Endodermal cell (in vitro differentiated cells): ENCODE results near the gene EDDM13. TPM values are rescaled to one million over a fixed set of nuclear protein-coding genes. Genes with fewer than 3 reads are reported as not detected.
"Not testable (repeated sequence)": the region's sequence is repeated elsewhere in the genome, so short reads cannot be mapped to it uniquely, and the experiment has no call there.

ENCODE experiments used
- DNase-seq: peaks from one replicate; pipeline ENCODE4 v3.0.0-alpha.2; 2017
- H3K27ac ChIP-seq: 2 replicates; pipeline ENCODE4 v1.5.1; 2013; ENCODE audit warnings: mild to moderate bottlenecking, low read depth, low read length, moderate library complexity
- H3K27me3 ChIP-seq: 2 replicates; pipeline ENCODE4 v1.6.1; 2013; ENCODE audit warnings: mild to moderate bottlenecking, low read length, moderate library complexity; ENCODE audit not compliant: insufficient read depth, control insufficient read depth, poor library complexity, severe bottlenecking
- H3K36me3 ChIP-seq: 2 replicates; pipeline ENCODE4 v1.7.0; 2013; ENCODE audit warnings: mild to moderate bottlenecking, low read length, moderate library complexity; ENCODE audit not compliant: control insufficient read depth, insufficient read depth
- H3K4me1 ChIP-seq: one replicate; pipeline ENCODE4 v1.7.0; 2013; ENCODE audit warnings: low read length; ENCODE audit not compliant: control insufficient read depth, insufficient read depth
- H3K4me3 ChIP-seq: 2 replicates; pipeline ENCODE4 v1.5.1; 2013; ENCODE audit warnings: mild to moderate bottlenecking, low read length, moderate library complexity
- H3K9ac ChIP-seq: 2 replicates; pipeline ENCODE4 v1.6.1; 2013; ENCODE audit warnings: mild to moderate bottlenecking, low read length, moderate library complexity; ENCODE audit not compliant: poor library complexity, severe bottlenecking; ENCODE audit errors: extremely low read depth
- H3K9me3 ChIP-seq: 2 replicates; pipeline ENCODE4 v1.6.1; 2013; ENCODE audit warnings: mild to moderate bottlenecking, low read length, moderate library complexity; ENCODE audit not compliant: control insufficient read depth
- H3K27ac Mint-ChIP-seq: 2 replicates; pipeline ENCODE4 v1.8.0; 2020; ENCODE audit warnings: mixed read lengths
- H3K27me3 Mint-ChIP-seq: 2 replicates; pipeline ENCODE4 v1.8.0; 2021; ENCODE audit warnings: mild to moderate bottlenecking, mixed read lengths; ENCODE audit not compliant: insufficient read depth
- H3K36me3 Mint-ChIP-seq: 2 replicates; pipeline ENCODE4 v1.8.0; 2020; ENCODE audit warnings: low read depth, mixed read lengths
- H3K4me1 Mint-ChIP-seq: 2 replicates; pipeline ENCODE4 v1.8.0; 2020; ENCODE audit warnings: mixed read lengths
- H3K4me3 Mint-ChIP-seq: 2 replicates; pipeline ENCODE4 v1.8.0; 2020; ENCODE audit warnings: mild to moderate bottlenecking, moderate library complexity, mixed read lengths
- H3K9me3 Mint-ChIP-seq: 2 replicates; pipeline ENCODE4 v1.8.0; 2020; ENCODE audit warnings: mild to moderate bottlenecking, mixed read lengths
- WGBS, 2 experiments: methylation state at CpG; one replicate each; pipeline versions ENCODE4 v1.1.5 to v1.1.7; 2013; ENCODE audit warnings: missing lambda C conversion rate in 2 of 2, mixed read lengths in 1 of 2; ENCODE audit not compliant: insufficient coverage in 1 of 2, insufficient read length in 1 of 2; 5-methylcytosine and 5-hydroxymethylcytosine counted together
- total RNA-seq, 2 donors: library from RNA; stranded (reverse); fragmentation: NEBNext Ultra II Directional in 1 of 2; extraction: Animal tissue kit (Norgen Biotek cat#: 25700) in 1 of 2; gene quantifications; 2 replicates in 1 of 2; 3 replicates in 1 of 2; pipeline ENCODE4 v1.2.1, GENCODE V29; 2021
- TF ChIP-seq, protein P1 (sequence below): fragments of 200-600 bp; sonication (generic); conservative IDR thresholded peaks from 2 replicates; pipeline ENCODE4 v1.5.0; 2021; ENCODE audit warnings: antibody characterized with exemption, mild to moderate bottlenecking

EDDM13 gene
- total RNA-seq, 2 donors from 2014 or later = not detected

DNA sequence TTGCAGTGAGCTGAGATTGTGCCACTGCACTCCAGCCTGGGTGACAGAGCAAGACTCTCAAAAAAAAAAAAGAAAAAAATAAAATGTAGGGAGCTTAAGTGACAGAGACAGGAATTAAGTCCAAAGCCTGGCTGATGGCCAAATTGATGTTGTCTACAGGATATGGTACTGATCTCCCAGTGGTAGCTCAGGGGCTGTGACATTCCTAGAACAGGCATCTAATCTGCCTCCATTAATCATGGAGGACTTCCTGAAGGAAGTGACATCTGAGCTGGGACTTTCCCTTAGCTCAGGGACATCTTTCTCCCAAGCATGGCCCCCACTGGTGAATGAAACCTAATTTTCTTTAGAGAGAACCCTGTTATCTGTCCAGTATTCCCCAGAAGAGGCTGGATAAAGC, 11.4 kb upstream of the EDDM13 start:
- H3K4me3 Mint-ChIP-seq = no peak overlapping the region
- Histone ChIP-seq H3K9me3 (no peaks in the 10 kb centered on the region), H3K4me1 (no peaks in the 10 kb centered on the region), H3K4me3 (no peak overlapping the region), H3K27me3 (no peaks in the 10 kb centered on the region), H3K9ac (no peak overlapping the region), H3K27ac (no peak overlapping the region), H3K36me3 (no peaks in the 10 kb centered on the region)
- H3K4me1 Mint-ChIP-seq = peaks cover 5% of the 10 kb centered on the region
- H3K36me3 Mint-ChIP-seq = peaks cover 18% of the 10 kb centered on the region
- no peak for DNase-seq
- H3K27me3 Mint-ChIP-seq = no peaks in the 10 kb centered on the region
- no peak overlapping the region for H3K27ac Mint-ChIP-seq
- H3K9me3 Mint-ChIP-seq = peaks cover 11% of the 10 kb centered on the region
- TF ChIP-seq, protein P1, sequence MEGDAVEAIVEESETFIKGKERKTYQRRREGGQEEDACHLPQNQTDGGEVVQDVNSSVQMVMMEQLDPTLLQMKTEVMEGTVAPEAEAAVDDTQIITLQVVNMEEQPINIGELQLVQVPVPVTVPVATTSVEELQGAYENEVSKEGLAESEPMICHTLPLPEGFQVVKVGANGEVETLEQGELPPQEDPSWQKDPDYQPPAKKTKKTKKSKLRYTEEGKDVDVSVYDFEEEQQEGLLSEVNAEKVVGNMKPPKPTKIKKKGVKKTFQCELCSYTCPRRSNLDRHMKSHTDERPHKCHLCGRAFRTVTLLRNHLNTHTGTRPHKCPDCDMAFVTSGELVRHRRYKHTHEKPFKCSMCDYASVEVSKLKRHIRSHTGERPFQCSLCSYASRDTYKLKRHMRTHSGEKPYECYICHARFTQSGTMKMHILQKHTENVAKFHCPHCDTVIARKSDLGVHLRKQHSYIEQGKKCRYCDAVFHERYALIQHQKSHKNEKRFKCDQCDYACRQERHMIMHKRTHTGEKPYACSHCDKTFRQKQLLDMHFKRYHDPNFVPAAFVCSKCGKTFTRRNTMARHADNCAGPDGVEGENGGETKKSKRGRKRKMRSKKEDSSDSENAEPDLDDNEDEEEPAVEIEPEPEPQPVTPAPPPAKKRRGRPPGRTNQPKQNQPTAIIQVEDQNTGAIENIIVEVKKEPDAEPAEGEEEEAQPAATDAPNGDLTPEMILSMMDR = no peak

DNA sequence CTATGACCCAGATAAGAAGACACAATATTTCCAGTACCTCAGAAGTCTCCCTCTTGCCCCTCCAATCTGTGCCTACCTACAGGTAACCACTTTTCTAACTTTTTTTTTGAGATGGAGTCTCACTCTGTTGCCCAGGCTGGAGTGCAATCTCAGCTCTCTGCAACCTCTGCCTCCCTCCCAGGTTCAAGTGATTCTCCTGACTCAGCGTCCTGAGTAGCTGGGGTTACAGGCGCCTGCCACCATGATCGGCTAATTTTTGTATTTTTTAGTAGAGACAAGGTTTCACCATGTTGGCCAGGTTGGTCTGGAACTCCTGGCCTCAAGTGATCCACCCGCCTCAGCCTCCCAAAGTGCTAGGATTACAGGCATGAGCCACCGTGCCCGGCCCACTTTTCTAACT, 10.6 kb upstream of the EDDM13 start:
- 95 to 100% methylated on average over 2 to 5 of the region's 6 CpGs for WGBS, 2 experiments

DNA sequence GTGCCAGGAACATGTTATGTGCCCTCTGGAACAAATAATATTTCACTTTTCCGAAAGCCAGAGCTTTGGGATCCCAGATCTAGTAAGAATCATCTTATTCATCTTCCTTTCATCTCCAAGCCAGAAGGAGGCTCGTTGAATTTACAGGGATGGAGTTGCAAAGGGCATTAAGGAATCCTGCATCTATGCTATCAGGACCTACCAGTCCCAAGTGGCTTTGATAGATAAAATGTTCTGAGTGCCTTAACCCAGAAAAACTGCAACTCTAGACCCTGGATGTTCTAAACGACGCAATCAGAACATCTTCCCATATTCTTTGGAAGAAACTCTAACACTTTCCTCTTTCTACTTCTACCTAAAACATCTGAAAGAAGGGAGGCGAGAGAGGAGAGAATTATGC, 9.2 kb upstream of the EDDM13 start:
- Histone ChIP-seq H3K9ac (no peak overlapping the region), H3K4me1 (no peaks in the 10 kb centered on the region), H3K4me3 (no peak overlapping the region), H3K27me3 (no peaks in the 10 kb centered on the region), H3K9me3 (no peaks in the 10 kb centered on the region), H3K36me3 (no peaks in the 10 kb centered on the region), H3K27ac (no peak overlapping the region)
- TF ChIP-seq, protein P1 = no peak
- peaks cover 22% of the 10 kb centered on the region for H3K36me3 Mint-ChIP-seq
- peaks cover 5% of the 10 kb centered on the region for H3K4me1 Mint-ChIP-seq
- no peak overlapping the region for H3K4me3 Mint-ChIP-seq
- 89 to 100% methylated on average over 2 to 5 of the region's 5 CpGs for WGBS, 2 experiments
- no peaks in the 10 kb centered on the region for H3K27me3 Mint-ChIP-seq
- DNase-seq = no peak
- no peak overlapping the region for H3K27ac Mint-ChIP-seq
- peaks cover 3% of the 10 kb centered on the region for H3K9me3 Mint-ChIP-seq

More for the DNA sequence above, 10.6 kb upstream of the EDDM13 start:
- peaks cover 20% of the 10 kb centered on the region for H3K36me3 Mint-ChIP-seq
- not testable (repeated sequence) for H3K9me3 Mint-ChIP-seq, H3K4me1 Mint-ChIP-seq, H3K4me3 ChIP-seq, H3K9me3 ChIP-seq, H3K4me1 ChIP-seq, H3K9ac ChIP-seq, H3K27ac Mint-ChIP-seq, H3K36me3 ChIP-seq, H3K27me3 ChIP-seq, DNase-seq, H3K4me3 Mint-ChIP-seq, H3K27ac ChIP-seq, H3K27me3 Mint-ChIP-seq

DNA sequence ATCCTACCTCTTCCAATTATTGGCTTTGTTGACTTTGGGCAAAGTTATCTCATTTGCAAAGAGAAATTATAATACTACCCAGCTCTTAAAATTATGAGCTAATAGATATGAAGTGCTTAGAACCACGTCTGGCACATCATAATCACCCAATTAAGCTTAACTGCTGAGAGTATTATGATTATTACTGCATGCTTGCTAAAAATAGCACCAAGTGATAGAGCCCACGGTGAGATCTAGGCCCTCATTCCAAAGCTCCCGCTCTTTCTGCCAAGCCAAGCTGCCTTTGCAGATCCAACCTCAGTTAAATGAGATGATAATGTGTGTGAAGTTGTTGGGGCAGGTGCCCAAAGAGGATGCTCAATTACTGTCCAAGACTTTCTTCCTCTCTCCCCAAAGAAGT, 6.5 kb upstream of the EDDM13 start:
- no peak overlapping the region for H3K9ac ChIP-seq
- Mint-ChIP-seq H3K4me3 (no peak overlapping the region), H3K4me1 (peaks cover 9% of the 10 kb centered on the region), H3K36me3 (peaks cover 19% of the 10 kb centered on the region), H3K27ac (no peak overlapping the region), H3K9me3 (no peaks in the 10 kb centered on the region), H3K27me3 (no peaks in the 10 kb centered on the region)
- H3K27ac ChIP-seq = no peak overlapping the region
- H3K36me3 ChIP-seq = no peaks in the 10 kb centered on the region
- TF ChIP-seq, protein P1 = no peak
- no peaks in the 10 kb centered on the region for H3K27me3 ChIP-seq
- H3K4me1 ChIP-seq = no peaks in the 10 kb centered on the region
- H3K9me3 ChIP-seq = no peaks in the 10 kb centered on the region
- no peak overlapping the region for H3K4me3 ChIP-seq
- WGBS, 2 experiments = 80 to 86% methylated on average over 1 to 3 of the region's 3 CpGs
- DNase-seq = no peak
